Loucy (cell line): Measurements from ENCODE around the gene SLC5A6.

Experiments
- H2AFZ ChIP-seq: fragments of 200-600 bp; sonication (generic); 2 replicates; pipeline ENCODE4 v1.6.0; 2016; ENCODE audit warnings: antibody characterized with exemption, mild to moderate bottlenecking, low read length, moderate library complexity
- H3F3A ChIP-seq: fragments of 200-600 bp; 2 replicates; pipeline ENCODE4 v1.6.0; 2016; ENCODE audit warnings: antibody characterized with exemption, low read depth, mild to moderate bottlenecking
- H3K27me3 ChIP-seq: fragments of 200-600 bp; sonication (generic); 2 replicates; pipeline ENCODE4 v1.6.1; 2014; ENCODE audit warnings: low read length, mild to moderate bottlenecking; ENCODE audit not compliant: insufficient read depth, poor library complexity, severe bottlenecking
- H3K36me3 ChIP-seq: fragments of 200-600 bp; sonication (generic); 2 replicates; pipeline ENCODE4 v1.6.1; 2016; ENCODE audit warnings: low read length; ENCODE audit not compliant: insufficient read depth
- H3K4me1 ChIP-seq: fragments of 200-600 bp; sonication (generic); 2 replicates; pipeline ENCODE4 v1.5.1; 2014; ENCODE audit warnings: low read length, mild to moderate bottlenecking; ENCODE audit not compliant: insufficient read depth, poor library complexity, severe bottlenecking
- H3K4me2 ChIP-seq: fragments of 200-600 bp; sonication (generic); 2 replicates; pipeline ENCODE4 v1.6.0; 2014; ENCODE audit warnings: antibody characterized with exemption, low read length, low read depth, mild to moderate bottlenecking; ENCODE audit not compliant: poor library complexity, severe bottlenecking
- H3K4me3 ChIP-seq: fragments of 200-600 bp; sonication (generic); 2 replicates; pipeline ENCODE4 v1.5.1; 2014; ENCODE audit warnings: low read length, mild to moderate bottlenecking, mixed read lengths; ENCODE audit not compliant: poor library complexity, severe bottlenecking
- H3K79me2 ChIP-seq: fragments of 200-600 bp; sonication (generic); 2 replicates; pipeline ENCODE4 v1.6.1; 2014; ENCODE audit warnings: low read length; ENCODE audit not compliant: insufficient read depth
- H3K9ac ChIP-seq: fragments of 200-600 bp; sonication (generic); 2 replicates; pipeline ENCODE4 v1.6.0; 2014; ENCODE audit warnings: mild to moderate bottlenecking, low read depth, low read length, moderate library complexity; ENCODE audit not compliant: poor library complexity, severe bottlenecking
- H3K9me2 ChIP-seq: fragments of 200-600 bp; sonication (generic); replicated peaks from 2 replicates; pipeline ENCODE4 v1.6.1; 2016; ENCODE audit warnings: low read depth, low read length, mixed read lengths
- H3K9me3 ChIP-seq: fragments of 200-600 bp; sonication (generic); 2 replicates; pipeline ENCODE4 v1.6.1; 2014; ENCODE audit warnings: mild to moderate bottlenecking, antibody characterized with exemption, low read length, low read depth; ENCODE audit not compliant: insufficient read depth
- H4K20me1 ChIP-seq: fragments of 200-600 bp; sonication (generic); 2 replicates; pipeline ENCODE4 v1.6.0; 2014; ENCODE audit warnings: antibody characterized with exemption, low read length, mild to moderate bottlenecking; ENCODE audit not compliant: insufficient read depth, poor library complexity, severe bottlenecking
- CTCF ChIP-seq: fragments of 200-600 bp; sonication (generic); conservative IDR thresholded peaks from 2 replicates; pipeline ENCODE4 v1.5.1; 2014; ENCODE audit warnings: mild to moderate bottlenecking, antibody characterized with exemption, low read length
- EZH2phosphoT487 ChIP-seq: fragments of 200-600 bp; IDR thresholded peaks from 2 replicates; pipeline ENCODE4 v1.6.1; 2018; ENCODE audit warnings: antibody characterized with exemption, mild to moderate bottlenecking, moderate library complexity, borderline replicate concordance

Gene SLC5A6

GRCh38 chr2:27194538-27195354, 17.3 kb downstream of the SLC5A6 start:
- Histone ChIP-seq H3K79me2 (no peaks in the 10 kb centered on the region), H3K9me2 (no peaks in the 10 kb centered on the region), H3K27me3 (no peaks in the 10 kb centered on the region), H3K4me2 (no peak overlapping the region), H4K20me1 (no peaks in the 10 kb centered on the region), H3K4me3 (no peak overlapping the region), H3F3A (no peaks in the 10 kb centered on the region), H3K9me3 (no peaks in the 10 kb centered on the region), H3K4me1 (no peaks in the 10 kb centered on the region), H3K9ac (no peak overlapping the region), H2AFZ (no peak overlapping the region), H3K36me3 (peaks cover 3% of the 10 kb centered on the region; the same call in 1 of the 2 replicates)
- TF ChIP-seq EZH2phosphoT487 (no peak), CTCF (no peak)

- H4K20me1 ChIP-seq: no peaks in the 10 kb centered on the region
- H2AFZ ChIP-seq: no peak overlapping the region
- H3K4me1 ChIP-seq: no peaks in the 10 kb centered on the region
- H3K4me2 ChIP-seq: no peak overlapping the region
- H3K9me3 ChIP-seq: no peaks in the 10 kb centered on the region
- no peaks in the 10 kb centered on the region for H3K36me3 ChIP-seq
- no peaks in the 10 kb centered on the region for H3F3A ChIP-seq
- H3K27me3 ChIP-seq: no peaks in the 10 kb centered on the region
- no peaks in the 10 kb centered on the region for H3K9me2 ChIP-seq
- no peak overlapping the region for H3K9ac ChIP-seq
- H3K79me2 ChIP-seq: no peaks in the 10 kb centered on the region
- TF ChIP-seq CTCF (peak; percentile 77), EZH2phosphoT487 (no peak)
- H3K4me3 ChIP-seq: no peak overlapping the region
Measured at GRCh38 chr2:27191070-27191829, 20.8 kb downstream of the SLC5A6 start.

GRCh38 chr2:27189989-27190388, 22.1 kb downstream of the SLC5A6 start:
- Histone ChIP-seq H2AFZ (no peak overlapping the region), H3K4me1 (no peaks in the 10 kb centered on the region), H3K36me3 (no peaks in the 10 kb centered on the region), H4K20me1 (no peaks in the 10 kb centered on the region), H3K9ac (no peak overlapping the region), H3K4me2 (no peak overlapping the region), H3K9me2 (no peaks in the 10 kb centered on the region), H3K27me3 (no peaks in the 10 kb centered on the region), H3K4me3 (no peak overlapping the region), H3F3A (0 out of 2 replicates have a peak, but pooled peaks cover 2% of the 10 kb centered on the region), H3K9me3 (no peaks in the 10 kb centered on the region), H3K79me2 (no peaks in the 10 kb centered on the region)
- TF ChIP-seq EZH2phosphoT487 (no peak), CTCF (no peak)
